Breast epithelium (tissue), 4 donors: ENCODE data around the gene COL16A1. TPM values are rescaled to one million over a fixed set of nuclear protein-coding genes. Genes with fewer than 3 reads are reported as not detected.

Experiments used
- DNase-seq, 2 donors: peaks; one replicate each; pipeline ENCODE4 v3.0.0-alpha.2; 2019; ENCODE audit warnings: low spot score in 2 of 2
- H3K27ac ChIP-seq, 2 donors: fragments of 200-600 bp; sonication (generic) in 1 of 2; one replicate each; pipeline ENCODE4 v1.5.1; 2016 to 2019; ENCODE audit warnings: mild to moderate bottlenecking in 1 of 2
- H3K27me3 ChIP-seq, 2 donors: fragments of 200-600 bp; sonication (generic) in 1 of 2; one replicate each; pipeline versions ENCODE4 v1.5.1 to v1.6.0; 2017 to 2019; ENCODE audit warnings: control low read depth in 1 of 2, mild to moderate bottlenecking in 1 of 2
- H3K36me3 ChIP-seq: fragments of 200-600 bp; one replicate; pipeline ENCODE4 v1.5.1; 2019
- H3K4me1 ChIP-seq, 2 donors: fragments of 200-600 bp; sonication (generic); one replicate each; pipeline ENCODE4 v1.5.1; 2016 to 2019; ENCODE audit warnings: control low read depth in 1 of 2
- H3K4me3 ChIP-seq, 3 donors: fragments of 200-600 bp; sonication (generic); 1 replicate in 2 of 3; 2 replicates in 1 of 3; pipeline ENCODE4 v1.5.1; 2016 to 2019; ENCODE audit warnings: mild to moderate bottlenecking in 3 of 3, moderate library complexity in 2 of 3
- H3K9me3 ChIP-seq, 2 donors: fragments of 200-600 bp; sonication (generic) in 1 of 2; one replicate each; pipeline ENCODE4 v1.5.1; 2016 to 2019; ENCODE audit warnings: control low read depth in 1 of 2
- CTCF ChIP-seq, 3 donors: fragments of 450-650 bp; IDR thresholded peaks; one replicate each; pipeline ENCODE4 v1.5.1; 2016 to 2017; ENCODE audit warnings: antibody characterized with exemption in 3 of 3, mild to moderate bottlenecking in 3 of 3, moderate library complexity in 3 of 3
- POLR2A ChIP-seq: fragments of 450-650 bp; IDR thresholded peaks from one replicate; pipeline ENCODE4 v1.6.1; 2016; ENCODE audit warnings: antibody characterized with exemption, mild to moderate bottlenecking, moderate library complexity
- POLR2AphosphoS5 ChIP-seq, 3 donors: sonication (generic); formaldehyde crosslinking; IDR thresholded peaks; one replicate each; pipeline ENCODE4 v1.6.1; 2017; ENCODE audit warnings: antibody characterized with exemption in 3 of 3
- intact Hi-C: fragments of 100-400 bp; cut with DNase I; formaldehyde crosslinking; loops from one replicate; pipeline ENCODE4 v1.15.1; 2023; ENCODE audit warnings: low total_unique reads
- total RNA-seq, 3 donors: library from RNA; depleted of rRNA; stranded (reverse); fragments of >200 nt; gene quantifications; one replicate each; pipeline ENCODE4 v1.1.0, GENCODE V29; 2016

The COL16A1 gene
- total RNA-seq, 3 donors from 2014 or later = 55.2 to 79.5 (median 58.7) TPM

DNA sequence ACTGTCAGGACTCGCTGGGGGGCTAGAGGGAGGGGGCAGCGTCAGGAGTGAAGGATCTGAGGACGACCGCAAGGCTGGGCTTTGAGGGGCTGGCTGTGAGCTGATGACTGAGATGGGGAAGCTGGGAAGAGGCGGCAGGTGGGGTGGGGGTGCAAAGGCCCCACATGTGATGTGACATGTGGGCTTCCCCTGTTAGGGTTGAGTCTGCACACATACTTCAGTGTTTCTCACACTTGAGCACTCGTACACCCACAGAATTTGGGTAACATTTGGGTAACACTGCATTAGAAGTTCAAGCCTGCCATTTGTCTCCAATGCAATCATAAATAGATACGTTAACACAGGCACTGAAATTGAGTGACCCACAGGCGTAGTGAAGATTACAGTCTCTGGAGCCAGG is 16.2 kb downstream of the COL16A1 start:
- H3K4me3 ChIP-seq = no peak overlapping the region
- intact Hi-C loops = no loop called here
- no peaks in the 10 kb centered on the region for H3K27me3 ChIP-seq
- TF ChIP-seq POLR2A = no peak
- H3K27ac ChIP-seq = no peak overlapping the region
- no peak for DNase-seq
- H3K4me1 ChIP-seq = no peaks in the 10 kb centered on the region
- H3K9me3 ChIP-seq = no peaks in the 10 kb centered on the region
- H3K36me3 ChIP-seq = no peaks in the 10 kb centered on the region

DNA sequence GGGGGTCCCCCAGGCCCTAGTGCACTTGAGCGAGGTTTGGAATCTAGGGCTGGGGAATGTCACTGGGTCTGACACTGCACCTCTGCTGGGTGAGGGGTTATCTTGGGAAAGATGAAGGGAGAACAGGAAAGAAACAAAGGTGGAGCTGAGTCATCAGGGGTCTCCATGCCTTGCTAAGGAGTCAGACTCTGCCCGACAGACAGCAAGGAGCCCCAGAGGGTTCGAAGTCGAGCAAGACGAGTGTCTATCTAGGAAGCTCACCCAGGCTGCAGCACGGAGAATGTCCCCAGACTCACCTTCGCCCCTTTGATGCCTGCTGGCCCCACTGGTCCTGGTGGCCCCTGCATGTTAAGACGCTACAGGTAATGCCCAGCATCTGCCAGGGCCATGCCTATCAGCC is 18.0 kb downstream of the COL16A1 start:
- DNase-seq = no peak
- no peak for TF ChIP-seq POLR2A
- TF ChIP-seq POLR2AphosphoS5 (IDR thresholded peaks at IDR 0.05) = no peak
- TF ChIP-seq CTCF (IDR thresholded peaks at IDR 0.05) = no peak

GRCh38 chr1:31683997-31684396 is 19.8 kb downstream of the COL16A1 start:
- Histone ChIP-seq H3K27ac (no peak overlapping the region), H3K9me3 (no peaks in the 10 kb centered on the region), H3K27me3 (no peaks in the 10 kb centered on the region), H3K4me3 (no peak overlapping the region), H3K36me3 (no peaks in the 10 kb centered on the region), H3K4me1 (no peaks in the 10 kb centered on the region)
- no peak for DNase-seq
- TF ChIP-seq POLR2A = no peak
- no peak for TF ChIP-seq POLR2AphosphoS5 (IDR thresholded peaks at IDR 0.05)
- TF ChIP-seq CTCF (IDR thresholded peaks at IDR 0.05) = no peak
- intact Hi-C loops = no loop called here

More for the DNA sequence above, 18.0 kb downstream of the COL16A1 start:
- no peaks in the 10 kb centered on the region for H3K27me3 ChIP-seq
- no peak overlapping the region for H3K27ac ChIP-seq
- no peaks in the 10 kb centered on the region for H3K9me3 ChIP-seq
- intact Hi-C loops = no loop called here
- H3K4me3 ChIP-seq = no peak overlapping the region
- no peaks in the 10 kb centered on the region for H3K36me3 ChIP-seq
- no peaks in the 10 kb centered on the region for H3K4me1 ChIP-seq

GRCh38 chr1:31681415-31681814 is 22.4 kb downstream of the COL16A1 start:
- no peaks in the 10 kb centered on the region for H3K9me3 ChIP-seq
- no peak overlapping the region for H3K4me3 ChIP-seq
- no peaks in the 10 kb centered on the region for H3K36me3 ChIP-seq
- H3K27me3 ChIP-seq = no peaks in the 10 kb centered on the region
- H3K27ac ChIP-seq = no peak overlapping the region
- no peaks in the 10 kb centered on the region for H3K4me1 ChIP-seq
- no peak for DNase-seq
- no peak for TF ChIP-seq POLR2AphosphoS5 (IDR thresholded peaks at IDR 0.05)
- TF ChIP-seq POLR2A = no peak
- no peak for TF ChIP-seq CTCF (IDR thresholded peaks at IDR 0.05)
- intact Hi-C loops = no loop called here

DNA sequence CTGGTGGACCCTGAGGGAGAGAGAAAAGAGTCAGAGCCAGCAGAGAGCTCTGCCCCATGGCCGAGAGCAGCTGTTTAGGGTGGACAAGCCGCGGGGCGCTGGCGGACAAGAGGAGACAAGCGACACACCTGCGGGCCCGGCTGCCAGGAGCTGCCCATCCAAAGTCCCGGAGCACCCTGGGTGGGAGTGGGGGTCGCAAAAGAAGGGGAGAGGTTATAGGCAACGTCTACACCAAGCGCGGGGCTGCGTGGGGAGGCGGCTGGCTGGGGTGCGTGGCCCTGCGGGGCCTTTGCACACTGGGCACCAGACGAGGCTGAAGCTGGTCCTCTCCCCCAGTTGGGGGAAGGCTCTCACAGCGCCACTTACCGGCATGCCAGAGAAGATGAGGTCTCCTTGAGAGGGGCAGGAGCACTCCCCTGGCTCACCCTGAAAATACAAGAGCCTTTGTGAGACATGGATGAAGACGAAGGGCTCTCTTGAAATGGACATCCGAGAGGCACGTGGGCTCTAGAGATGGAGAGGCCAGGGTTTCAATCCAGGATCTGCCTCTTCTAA is 24.1 kb downstream of the COL16A1 start:
- TF ChIP-seq POLR2AphosphoS5 (IDR thresholded peaks at IDR 0.05) (no peak), CTCF (IDR thresholded peaks at IDR 0.05) (no peak), POLR2A (no peak)
- Histone ChIP-seq H3K36me3 (no peaks in the 10 kb centered on the region), H3K4me3 (no peak overlapping the region), H3K27ac (no peak overlapping the region), H3K4me1 (no peaks in the 10 kb centered on the region), H3K9me3 (no peaks in the 10 kb centered on the region), H3K27me3 (no peaks in the 10 kb centered on the region)
- intact Hi-C loops = loop anchor here (10.0 kb wide), 1 partner anchor 285 kb away; no protein-coding TSS in a partner anchor
- no peak for DNase-seq

GRCh38 chr1:31679091-31679490 is 24.7 kb downstream of the COL16A1 start:
- Histone ChIP-seq H3K36me3 (no peaks in the 10 kb centered on the region), H3K4me1 (no peaks in the 10 kb centered on the region), H3K4me3 (no peak overlapping the region), H3K27me3 (no peaks in the 10 kb centered on the region), H3K9me3 (no peaks in the 10 kb centered on the region), H3K27ac (no peak overlapping the region)
- TF ChIP-seq POLR2AphosphoS5 (IDR thresholded peaks at IDR 0.05) (no peak), POLR2A (no peak), CTCF (IDR thresholded peaks at IDR 0.05) (no peak)
- DNase-seq = no peak
- intact Hi-C loops = loop anchor here (10.0 kb wide), 1 partner anchor 286 kb away; no protein-coding TSS in a partner anchor
